ENCODE measurements around the gene NCBP3. TPM values are rescaled to one million over a fixed set of nuclear protein-coding genes. Genes with fewer than 3 reads are reported as not detected.

The NCBP3 gene
- total and polyA plus RNA-seq, 4 donors: 4.6 to 17.1 (median 8.3) TPM

DNA sequence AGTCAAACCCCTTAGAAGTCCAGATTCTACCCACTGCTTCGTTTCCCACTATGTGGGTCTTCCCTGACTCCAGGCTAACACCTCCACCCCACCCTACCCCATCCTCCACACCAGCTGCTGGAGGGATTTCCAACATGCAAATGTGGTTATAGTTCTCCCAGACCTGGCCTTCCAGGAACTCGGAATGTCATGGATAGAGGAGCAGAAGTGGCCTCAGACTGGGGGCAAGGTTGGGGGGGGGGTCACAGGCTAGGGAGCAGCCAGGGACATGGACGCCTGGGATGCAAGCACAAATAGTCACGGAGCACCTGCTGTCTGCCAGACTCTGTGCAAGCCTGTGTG, 44.8 kb upstream of the NCBP3 start:
- H3K9me3 ChIP-seq (ENCODE audit: control insufficient read depth in 4 of 4, low read length in 3 of 4): no peaks in the 10 kb centered on the region
- no peak overlapping the region for H3K9ac ChIP-seq (ENCODE audit: low read depth in 1 of 2, low read length in 2 of 2)
- DNase-seq (ENCODE audit: low spot score): no peak
- WGBS: 70% methylated on average over 4 of the region's 4 CpGs
- TF ChIP-seq HNF4G (IDR thresholded peaks at IDR 0.05): no peak
- TF ChIP-seq EGR1 (IDR thresholded peaks at IDR 0.05; ENCODE audit: low read depth in 2 of 2): no peak
- TF ChIP-seq, protein P1, sequence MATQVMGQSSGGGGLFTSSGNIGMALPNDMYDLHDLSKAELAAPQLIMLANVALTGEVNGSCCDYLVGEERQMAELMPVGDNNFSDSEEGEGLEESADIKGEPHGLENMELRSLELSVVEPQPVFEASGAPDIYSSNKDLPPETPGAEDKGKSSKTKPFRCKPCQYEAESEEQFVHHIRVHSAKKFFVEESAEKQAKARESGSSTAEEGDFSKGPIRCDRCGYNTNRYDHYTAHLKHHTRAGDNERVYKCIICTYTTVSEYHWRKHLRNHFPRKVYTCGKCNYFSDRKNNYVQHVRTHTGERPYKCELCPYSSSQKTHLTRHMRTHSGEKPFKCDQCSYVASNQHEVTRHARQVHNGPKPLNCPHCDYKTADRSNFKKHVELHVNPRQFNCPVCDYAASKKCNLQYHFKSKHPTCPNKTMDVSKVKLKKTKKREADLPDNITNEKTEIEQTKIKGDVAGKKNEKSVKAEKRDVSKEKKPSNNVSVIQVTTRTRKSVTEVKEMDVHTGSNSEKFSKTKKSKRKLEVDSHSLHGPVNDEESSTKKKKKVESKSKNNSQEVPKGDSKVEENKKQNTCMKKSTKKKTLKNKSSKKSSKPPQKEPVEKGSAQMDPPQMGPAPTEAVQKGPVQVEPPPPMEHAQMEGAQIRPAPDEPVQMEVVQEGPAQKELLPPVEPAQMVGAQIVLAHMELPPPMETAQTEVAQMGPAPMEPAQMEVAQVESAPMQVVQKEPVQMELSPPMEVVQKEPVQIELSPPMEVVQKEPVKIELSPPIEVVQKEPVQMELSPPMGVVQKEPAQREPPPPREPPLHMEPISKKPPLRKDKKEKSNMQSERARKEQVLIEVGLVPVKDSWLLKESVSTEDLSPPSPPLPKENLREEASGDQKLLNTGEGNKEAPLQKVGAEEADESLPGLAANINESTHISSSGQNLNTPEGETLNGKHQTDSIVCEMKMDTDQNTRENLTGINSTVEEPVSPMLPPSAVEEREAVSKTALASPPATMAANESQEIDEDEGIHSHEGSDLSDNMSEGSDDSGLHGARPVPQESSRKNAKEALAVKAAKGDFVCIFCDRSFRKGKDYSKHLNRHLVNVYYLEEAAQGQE (IDR thresholded peaks at IDR 0.05): no peak
- no peak for TF ChIP-seq GABPA (IDR thresholded peaks at IDR 0.05 in 1 of 2, conservative IDR thresholded peaks at IDR 0.05 in 1 of 2)
- no peak for TF ChIP-seq SP1 (IDR thresholded peaks at IDR 0.05)
- no peak for TF ChIP-seq HNF4A (conservative IDR thresholded peaks at IDR 0.05)
- TF ChIP-seq, protein P2, sequence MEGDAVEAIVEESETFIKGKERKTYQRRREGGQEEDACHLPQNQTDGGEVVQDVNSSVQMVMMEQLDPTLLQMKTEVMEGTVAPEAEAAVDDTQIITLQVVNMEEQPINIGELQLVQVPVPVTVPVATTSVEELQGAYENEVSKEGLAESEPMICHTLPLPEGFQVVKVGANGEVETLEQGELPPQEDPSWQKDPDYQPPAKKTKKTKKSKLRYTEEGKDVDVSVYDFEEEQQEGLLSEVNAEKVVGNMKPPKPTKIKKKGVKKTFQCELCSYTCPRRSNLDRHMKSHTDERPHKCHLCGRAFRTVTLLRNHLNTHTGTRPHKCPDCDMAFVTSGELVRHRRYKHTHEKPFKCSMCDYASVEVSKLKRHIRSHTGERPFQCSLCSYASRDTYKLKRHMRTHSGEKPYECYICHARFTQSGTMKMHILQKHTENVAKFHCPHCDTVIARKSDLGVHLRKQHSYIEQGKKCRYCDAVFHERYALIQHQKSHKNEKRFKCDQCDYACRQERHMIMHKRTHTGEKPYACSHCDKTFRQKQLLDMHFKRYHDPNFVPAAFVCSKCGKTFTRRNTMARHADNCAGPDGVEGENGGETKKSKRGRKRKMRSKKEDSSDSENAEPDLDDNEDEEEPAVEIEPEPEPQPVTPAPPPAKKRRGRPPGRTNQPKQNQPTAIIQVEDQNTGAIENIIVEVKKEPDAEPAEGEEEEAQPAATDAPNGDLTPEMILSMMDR (IDR thresholded peaks at IDR 0.05; ENCODE audit: low read depth, low read length, missing input control): no peak
- TF ChIP-seq RAD21 (IDR thresholded peaks at IDR 0.05): no peak
- TF ChIP-seq NR2F2 (IDR thresholded peaks at IDR 0.05): no peak
- TF ChIP-seq ATF3 (IDR thresholded peaks at IDR 0.05): no peak
- TF ChIP-seq MAX (IDR thresholded peaks at IDR 0.05): no peak
- no peak for TF ChIP-seq TAF1 (conservative IDR thresholded peaks at IDR 0.05)
- TF ChIP-seq ZBTB33 (IDR thresholded peaks at IDR 0.05): no peak
- no peak for TF ChIP-seq JUND (IDR thresholded peaks at IDR 0.05)
- H3K4me1 ChIP-seq (ENCODE audit: control insufficient read depth in 4 of 4, insufficient read depth in 4 of 4, low read length in 3 of 4): peaks cover 2 to 32% (median 14%) of the 10 kb centered on the region in 4 donors
- peaks cover 0 to 2% (median 0%) of the 10 kb centered on the region in 4 donors for H3K27me3 ChIP-seq (ENCODE audit: control insufficient read depth in 4 of 4, insufficient read depth in 4 of 4, low read length in 3 of 4)
- H3K36me3 ChIP-seq (ENCODE audit: control insufficient read depth in 4 of 4, insufficient read depth in 3 of 4, low read depth in 1 of 4, low read length in 3 of 4): no peaks in the 10 kb centered on the region
- H3K4me3 ChIP-seq (ENCODE audit: low read depth in 1 of 3, low read length in 3 of 3): no peak overlapping the region
- no peak overlapping the region for H3K27ac ChIP-seq (ENCODE audit: low read depth in 1 of 2, low read length in 2 of 2)
